GM19452 (cell line): ENCODE measurements around the gene ETV7.
A peak's percentile ranks its signal among the peaks of the same experiment; 100 is the strongest.
"Not testable (repeated sequence)": the region's sequence is repeated elsewhere in the genome, so short reads cannot be mapped to it uniquely, and the experiment has no call there.

Experiments
- ATAC-seq: cut with Tn5 transposase; IDR thresholded peaks from one replicate; pipeline ENCODE4 v1.9.1; 2021; ENCODE audit not compliant: unreplicated experiment

The ETV7 gene

DNA sequence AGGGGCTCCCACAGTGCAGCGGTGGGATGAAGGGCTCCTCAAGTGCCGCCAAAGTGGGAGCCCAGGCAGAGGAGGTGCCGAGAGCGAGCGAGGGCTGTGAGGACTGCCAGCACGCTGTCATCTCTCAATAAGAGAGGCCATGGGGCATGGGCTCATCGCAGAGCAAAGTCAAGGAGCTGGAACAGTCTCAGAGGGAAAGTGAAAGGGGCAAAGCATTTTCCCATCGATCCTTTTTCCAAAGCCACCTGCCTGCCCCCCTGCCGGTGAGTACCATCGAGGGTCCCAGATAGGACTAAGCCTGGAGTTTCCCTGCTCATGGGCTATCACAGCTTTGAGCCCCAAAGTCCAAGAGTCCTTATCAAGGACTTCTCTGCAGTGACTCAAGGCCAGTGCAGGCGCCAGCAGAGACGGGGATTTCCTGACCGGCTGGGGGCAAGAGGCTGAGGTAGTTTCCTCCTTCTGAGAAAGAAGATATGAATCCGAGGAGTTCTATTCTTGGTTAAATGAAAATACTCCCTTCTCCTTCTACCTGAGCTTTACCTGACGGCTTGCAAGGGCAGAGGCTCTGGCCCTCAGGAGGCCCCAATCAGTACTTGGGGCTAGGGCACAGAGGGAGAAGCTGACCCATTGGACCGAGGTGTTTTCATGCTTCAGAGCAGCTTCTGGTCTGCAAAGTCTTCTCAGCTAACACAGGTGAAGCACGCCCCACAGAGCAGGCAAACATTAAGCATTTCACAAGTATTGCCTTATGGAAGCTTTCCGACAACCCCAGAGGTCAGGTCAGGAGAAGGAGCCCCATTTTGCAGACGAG is 22.6 kb downstream of the ETV7 start:
- ATAC-seq: no peak

DNA sequence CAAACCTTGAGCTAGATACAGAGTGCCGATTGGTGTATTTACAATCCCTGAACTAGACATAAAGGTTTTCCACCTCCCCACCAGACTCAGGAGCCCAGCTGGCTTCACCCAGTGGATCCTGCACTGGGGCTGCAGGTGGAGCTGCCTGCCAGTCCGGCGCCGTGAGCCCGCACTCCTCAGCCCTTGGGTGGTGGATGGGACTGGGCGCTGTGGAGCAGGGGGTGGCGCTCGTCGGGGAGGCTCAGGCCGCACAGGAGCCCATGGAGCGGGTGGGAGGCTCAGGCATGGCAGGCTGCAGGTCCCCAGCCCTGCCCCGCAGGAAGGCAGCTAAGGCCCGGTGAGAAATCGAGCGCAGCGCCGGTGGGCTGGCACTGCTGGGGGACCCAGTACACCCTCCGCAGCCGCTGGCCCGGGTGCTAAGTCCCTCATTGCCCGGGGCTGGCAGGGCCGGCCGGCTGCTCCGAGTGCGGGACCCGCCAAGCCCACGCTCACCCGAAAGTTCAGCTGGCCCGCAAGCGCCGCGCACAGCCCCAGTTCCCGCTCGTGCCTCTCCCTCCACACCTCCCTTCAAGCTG is 23.3 kb downstream of the ETV7 start:
- not testable (repeated sequence) for ATAC-seq

GRCh38 chr6:36363371-36363752 is 24.1 kb downstream of the ETV7 start:
- ATAC-seq: not testable (repeated sequence)

DNA sequence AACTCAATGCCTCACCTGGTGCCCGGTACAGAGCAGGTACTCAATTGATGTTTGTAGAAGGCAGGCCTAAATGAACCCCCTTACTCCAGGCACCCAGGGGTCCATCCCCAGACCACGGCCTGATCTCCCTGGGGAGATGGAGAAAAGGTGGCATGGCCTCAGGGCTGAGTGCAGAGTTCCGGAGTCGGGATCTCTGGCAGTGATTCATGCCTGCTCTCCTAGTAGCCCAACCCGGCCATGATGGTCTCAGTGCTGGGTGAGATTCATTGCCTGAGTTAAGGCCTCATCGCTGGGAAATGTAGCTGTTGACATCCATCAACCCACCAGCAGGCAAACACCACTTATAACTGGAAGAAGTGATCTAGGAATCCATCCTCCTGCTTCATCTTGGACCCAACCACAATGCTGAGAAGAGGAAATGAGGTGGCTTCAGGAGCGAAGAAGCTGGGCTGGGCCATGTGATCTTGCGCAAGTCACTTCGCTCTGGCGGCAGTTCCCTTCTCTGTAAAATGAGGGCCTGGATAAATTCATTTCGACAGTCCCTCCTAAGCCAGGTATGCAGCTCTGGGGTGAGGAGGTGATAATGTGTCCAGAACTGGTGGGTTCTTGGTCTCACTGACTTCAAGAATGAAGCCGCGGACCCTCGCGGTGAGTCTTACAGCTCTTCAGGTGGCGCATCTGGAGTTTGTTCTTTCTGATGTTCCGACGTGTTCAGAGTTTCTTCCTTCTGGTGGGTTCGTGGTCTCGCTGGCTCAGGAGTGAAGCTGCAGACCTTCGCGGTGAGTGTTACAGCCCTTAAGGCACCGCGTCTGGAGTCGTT is 24.7 kb downstream of the ETV7 start:
- no peak for ATAC-seq

DNA sequence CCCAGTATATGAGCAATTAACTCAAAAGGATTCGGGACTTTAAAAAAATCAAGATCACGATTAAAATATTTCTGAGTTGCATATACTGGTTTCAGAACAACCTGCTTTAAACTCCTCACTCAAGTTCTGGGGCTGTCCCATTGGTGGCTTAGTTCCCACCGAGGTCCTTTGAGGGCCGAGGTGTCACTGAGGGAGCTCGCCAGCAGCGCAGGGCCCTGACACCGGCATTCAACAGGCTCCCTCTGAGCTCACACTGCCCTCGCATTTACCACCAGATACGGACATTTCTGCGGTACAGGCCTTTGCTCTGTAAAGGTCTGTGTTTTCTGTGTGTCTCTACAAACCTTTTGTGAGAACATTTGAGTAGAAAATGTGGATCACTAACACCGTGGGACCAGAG is 26.4 kb downstream of the ETV7 start:
- no peak for ATAC-seq

DNA sequence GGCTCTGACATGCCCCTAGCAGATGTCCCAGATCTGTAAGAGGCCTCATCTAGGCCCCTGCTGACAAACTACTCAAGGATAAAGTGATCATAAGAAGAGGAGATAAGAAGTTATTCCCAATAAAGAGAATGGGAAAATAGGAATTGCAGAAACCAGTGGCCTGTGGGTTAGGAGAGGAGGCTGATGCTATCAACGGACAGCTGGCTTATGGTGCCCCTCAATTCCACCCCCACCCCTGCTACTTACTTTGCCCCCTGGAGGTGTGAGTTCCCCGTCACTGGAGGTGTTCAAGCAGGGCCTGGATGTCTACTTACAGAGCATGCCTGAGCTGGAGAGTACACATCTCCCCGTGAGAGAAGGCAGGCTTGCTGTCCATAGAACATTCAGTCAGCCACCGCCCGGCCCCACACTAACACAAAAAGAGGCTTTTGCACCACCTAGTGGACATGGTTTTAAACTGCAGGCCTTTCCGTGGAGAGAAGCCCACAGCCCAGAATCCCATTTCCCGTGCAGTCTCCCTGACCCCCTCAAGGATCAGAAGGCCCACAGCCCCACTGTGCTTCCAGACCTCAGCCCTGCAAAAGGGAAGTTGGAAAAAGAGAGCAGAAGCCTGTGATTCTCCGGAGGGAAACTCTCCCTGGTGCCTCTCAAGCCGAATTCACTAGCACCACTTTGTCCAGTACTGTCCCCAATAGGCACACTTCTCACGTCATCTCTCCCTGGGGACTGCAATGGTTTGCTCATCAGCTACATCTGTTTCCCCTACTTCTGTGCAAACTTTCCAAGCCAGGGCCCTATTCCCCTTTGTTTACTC is 27.0 kb downstream of the ETV7 start:
- ATAC-seq: peak; percentile 50

- no peak for ATAC-seq
Observed at GRCh38 chr6:36358226-36358915, 29.1 kb downstream of the ETV7 start.

DNA sequence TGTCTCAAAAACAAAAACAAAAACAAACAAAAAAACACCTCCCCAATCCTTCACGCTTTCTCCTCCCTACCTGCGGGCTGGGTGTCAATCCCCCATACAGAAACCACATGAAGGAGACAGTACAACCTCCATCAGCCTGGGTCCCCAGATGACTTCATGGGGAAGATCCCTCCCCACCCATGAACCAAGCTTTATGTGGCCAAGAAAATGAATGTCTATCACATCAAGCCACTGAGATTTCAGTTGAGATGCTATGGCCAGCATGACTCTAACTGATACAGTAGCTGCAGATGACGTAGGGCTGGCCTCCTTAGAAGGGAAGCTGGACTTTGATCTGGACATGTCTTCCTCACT is 29.6 kb downstream of the ETV7 start:
- no peak for ATAC-seq

- no peak for ATAC-seq
Observed at GRCh38 chr6:36355819-36356218, 31.6 kb downstream of the ETV7 start.

DNA sequence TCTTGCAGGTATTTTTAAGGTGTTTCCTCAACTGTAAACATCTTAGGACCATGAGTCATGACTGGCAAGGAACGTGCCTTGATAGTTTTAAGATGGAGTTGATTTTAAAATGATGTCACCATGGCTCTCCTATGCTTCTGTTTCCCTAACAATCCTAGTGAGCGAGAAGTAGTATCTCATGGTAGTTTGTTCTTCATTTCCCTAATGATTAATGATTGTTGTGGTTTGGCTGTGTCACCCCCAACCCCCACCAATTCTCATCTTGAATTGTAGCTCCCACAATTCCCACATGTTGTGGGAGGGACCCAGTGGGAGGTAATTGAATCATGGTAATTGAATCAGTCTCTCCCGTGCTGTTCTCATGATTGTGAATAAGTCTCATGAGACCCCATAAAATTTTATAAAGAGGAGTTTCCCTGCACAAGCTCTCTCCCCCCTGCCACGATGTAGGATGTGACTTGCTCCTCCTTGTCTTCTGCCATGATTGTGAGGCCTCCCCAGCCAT is 34.0 kb downstream of the ETV7 start:
- ATAC-seq: no peak

GRCh38 chr6:36352477-36353157 is 34.9 kb downstream of the ETV7 start:
- no peak for ATAC-seq

DNA sequence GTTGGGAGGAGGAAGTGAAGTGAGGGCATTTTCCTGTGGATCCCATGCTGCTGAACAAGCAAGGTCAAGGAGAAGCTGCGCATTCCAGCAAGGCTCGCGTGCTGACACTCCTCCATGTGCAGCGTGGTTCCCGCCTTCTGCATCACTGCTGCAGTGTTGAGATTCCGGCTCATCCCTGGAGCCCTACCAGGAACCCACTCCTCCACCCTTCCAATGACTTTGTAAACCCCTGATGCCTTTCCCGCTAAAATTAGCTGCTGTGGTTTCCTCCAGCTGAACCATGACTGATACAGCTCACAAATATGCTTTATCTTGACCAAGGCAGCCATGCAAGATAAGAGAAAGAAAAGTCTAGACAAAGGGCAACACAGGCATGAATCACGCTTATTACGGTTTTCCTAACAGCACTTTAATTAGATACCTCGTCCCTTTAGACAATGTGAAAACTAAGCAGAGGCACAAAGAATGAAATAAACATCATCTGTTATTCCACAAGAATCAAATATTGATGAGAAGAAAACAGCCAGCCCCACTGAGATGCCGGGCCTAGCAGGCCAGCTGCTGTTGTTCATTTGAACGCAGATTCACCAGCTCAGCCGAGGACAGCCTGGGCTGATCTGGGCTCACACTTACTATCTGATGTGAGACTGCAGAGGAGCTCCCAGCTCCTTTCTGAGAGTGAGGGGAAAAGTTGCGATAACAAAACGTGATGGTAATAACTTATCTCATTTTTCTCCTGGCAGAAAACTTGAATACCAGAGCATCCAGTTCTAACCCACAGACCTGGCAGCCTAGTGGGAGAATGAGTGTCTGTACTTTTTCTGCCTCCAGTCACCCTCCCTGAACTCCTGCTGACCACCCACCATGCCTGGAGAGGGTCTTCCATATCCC is 36.5 kb downstream of the ETV7 start:
- ATAC-seq: no peak

DNA sequence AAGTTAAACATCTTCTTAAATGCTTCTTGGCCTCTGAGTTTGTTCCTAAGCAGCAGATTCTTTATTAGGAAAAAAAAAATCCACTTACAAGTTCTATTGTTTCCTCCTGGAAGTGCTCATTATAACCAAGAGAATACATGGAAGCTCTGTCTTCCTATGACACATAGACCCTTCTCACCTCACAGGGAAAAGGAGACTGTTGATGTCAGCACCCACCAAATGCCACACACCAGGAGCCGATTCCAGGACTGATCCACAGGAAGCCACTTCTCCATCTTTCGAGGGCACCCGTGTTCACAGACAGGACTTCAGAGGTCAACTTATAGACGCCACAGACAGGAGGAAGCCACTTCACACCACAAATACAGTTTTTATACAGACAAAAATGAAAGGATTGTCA is 37.4 kb downstream of the ETV7 start:
- no peak for ATAC-seq

- ATAC-seq: no peak
Observed at GRCh38 chr6:36349240-36349639, 38.2 kb downstream of the ETV7 start.

GRCh38 chr6:36347621-36348020 is 39.8 kb downstream of the ETV7 start:
- no peak for ATAC-seq

GRCh38 chr6:36346486-36347273 is 40.8 kb downstream of the ETV7 start:
- ATAC-seq: no peak

DNA sequence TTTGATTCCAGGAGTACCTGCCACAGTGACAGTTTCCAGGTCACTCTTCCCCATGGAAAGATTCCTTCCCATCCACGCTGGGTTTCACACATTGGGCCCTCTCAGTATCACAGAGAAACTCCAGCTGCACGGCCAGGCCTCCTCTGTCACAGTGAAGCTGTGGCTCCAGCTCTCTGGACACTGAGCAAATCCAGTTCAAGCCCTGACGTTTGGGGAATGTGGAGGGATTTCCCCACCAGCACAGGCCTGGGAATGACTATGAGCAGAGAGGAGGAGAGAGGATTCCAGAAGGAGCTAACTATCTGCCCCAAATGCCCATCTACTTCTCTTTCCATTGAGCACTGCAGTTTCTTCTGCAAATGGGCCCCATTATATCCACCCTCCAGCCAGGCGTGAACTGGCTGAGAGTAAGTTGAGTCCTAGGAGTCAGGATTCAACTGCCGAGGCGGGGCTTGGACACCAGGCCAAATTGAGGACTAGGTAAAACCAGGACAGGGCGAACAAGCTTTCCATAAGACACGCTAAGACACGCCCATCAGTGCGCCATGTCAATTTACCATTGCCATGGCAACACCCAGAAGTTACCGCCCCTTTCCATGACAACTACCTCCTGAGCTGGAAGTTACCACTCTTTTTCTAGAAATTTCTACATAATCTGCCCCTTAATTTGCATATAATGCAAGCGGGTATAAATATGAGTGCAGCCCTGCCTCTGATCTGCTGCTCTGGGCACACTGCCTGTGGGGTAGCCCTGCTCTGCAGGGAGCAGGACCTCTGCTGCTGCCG is 41.6 kb downstream of the ETV7 start:
- ATAC-seq: no peak
